Measurements from ENCODE around the gene KNTC1.
"Not testable (repeated sequence)": the region's sequence is repeated elsewhere in the genome, so short reads cannot be mapped to it uniquely, and the experiment has no call there.

Gene KNTC1

DNA sequence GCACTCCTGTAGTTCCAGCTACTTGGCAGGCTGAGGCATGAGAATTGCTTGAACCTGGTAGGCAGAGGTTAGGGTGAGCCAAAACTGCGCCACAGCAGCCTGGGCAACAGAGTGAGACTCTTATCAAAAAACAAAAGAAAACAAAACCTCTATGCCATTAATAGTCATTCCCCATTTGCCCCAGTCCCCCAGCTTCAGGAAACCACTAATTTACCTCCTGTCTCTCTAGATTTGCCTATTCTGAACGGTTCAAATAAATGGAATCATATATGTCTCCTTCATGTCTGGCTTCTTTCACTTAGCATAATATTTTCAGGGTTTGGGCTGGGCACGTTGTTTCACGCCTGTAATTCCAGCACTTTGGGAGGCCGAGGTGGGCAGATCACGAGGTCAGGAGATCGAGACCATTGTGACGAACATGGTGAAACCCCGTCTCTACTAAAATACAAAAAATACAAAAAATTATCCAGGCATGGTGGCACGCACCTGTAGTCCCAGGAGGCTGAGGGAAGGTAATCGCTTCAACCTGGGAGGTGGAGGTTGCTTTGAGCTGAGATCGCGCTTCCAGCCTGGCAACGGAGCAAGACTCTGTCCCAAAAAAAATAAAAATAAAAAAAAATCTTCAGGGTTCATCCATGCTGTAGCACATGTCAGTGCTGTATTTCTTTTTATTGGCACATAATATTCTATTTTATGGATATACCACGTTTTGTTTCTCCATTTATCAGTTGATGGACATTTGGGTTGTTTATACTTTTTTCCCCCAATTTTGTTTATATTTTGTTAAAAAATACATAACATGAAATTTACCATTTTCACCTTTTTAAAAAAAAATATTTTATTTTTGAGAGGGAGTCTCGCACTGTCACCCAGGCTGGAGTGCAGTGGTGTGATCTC, 31.9 kb downstream of the KNTC1 start:
- TF ChIP-seq, protein P1, sequence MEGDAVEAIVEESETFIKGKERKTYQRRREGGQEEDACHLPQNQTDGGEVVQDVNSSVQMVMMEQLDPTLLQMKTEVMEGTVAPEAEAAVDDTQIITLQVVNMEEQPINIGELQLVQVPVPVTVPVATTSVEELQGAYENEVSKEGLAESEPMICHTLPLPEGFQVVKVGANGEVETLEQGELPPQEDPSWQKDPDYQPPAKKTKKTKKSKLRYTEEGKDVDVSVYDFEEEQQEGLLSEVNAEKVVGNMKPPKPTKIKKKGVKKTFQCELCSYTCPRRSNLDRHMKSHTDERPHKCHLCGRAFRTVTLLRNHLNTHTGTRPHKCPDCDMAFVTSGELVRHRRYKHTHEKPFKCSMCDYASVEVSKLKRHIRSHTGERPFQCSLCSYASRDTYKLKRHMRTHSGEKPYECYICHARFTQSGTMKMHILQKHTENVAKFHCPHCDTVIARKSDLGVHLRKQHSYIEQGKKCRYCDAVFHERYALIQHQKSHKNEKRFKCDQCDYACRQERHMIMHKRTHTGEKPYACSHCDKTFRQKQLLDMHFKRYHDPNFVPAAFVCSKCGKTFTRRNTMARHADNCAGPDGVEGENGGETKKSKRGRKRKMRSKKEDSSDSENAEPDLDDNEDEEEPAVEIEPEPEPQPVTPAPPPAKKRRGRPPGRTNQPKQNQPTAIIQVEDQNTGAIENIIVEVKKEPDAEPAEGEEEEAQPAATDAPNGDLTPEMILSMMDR (IDR thresholded peaks at IDR 0.05; ENCODE audit: low read depth, low read length, missing control alignments) = no peak
- in situ Hi-C loops (cut with HindIII; ENCODE audit: low sequenced_read_pairs) = no loop called here
- no peak for DNase-seq (ENCODE audit: low read depth)
- H3K4me3 ChIP-seq (ENCODE audit: low read depth, low read length) = no peak overlapping the region

GRCh38 chr12:122560138-122560537, 33.1 kb downstream of the KNTC1 start:
- H3K4me3 ChIP-seq (ENCODE audit: low read depth, low read length) = no peak overlapping the region
- DNase-seq (ENCODE audit: low read depth) = no peak
- TF ChIP-seq, protein P1 (IDR thresholded peaks at IDR 0.05; ENCODE audit: low read depth, low read length, missing control alignments) = no peak
- in situ Hi-C loops (cut with HindIII; ENCODE audit: low sequenced_read_pairs) = no loop called here

GRCh38 chr12:122563361-122563760, 36.3 kb downstream of the KNTC1 start:
- no peak for DNase-seq (ENCODE audit: low read depth)
- in situ Hi-C loops (cut with HindIII; ENCODE audit: low sequenced_read_pairs) = no loop called here
- no peak overlapping the region for H3K4me3 ChIP-seq (ENCODE audit: low read depth, low read length)
- TF ChIP-seq, protein P1 (IDR thresholded peaks at IDR 0.05; ENCODE audit: low read depth, low read length, missing control alignments) = no peak

DNA sequence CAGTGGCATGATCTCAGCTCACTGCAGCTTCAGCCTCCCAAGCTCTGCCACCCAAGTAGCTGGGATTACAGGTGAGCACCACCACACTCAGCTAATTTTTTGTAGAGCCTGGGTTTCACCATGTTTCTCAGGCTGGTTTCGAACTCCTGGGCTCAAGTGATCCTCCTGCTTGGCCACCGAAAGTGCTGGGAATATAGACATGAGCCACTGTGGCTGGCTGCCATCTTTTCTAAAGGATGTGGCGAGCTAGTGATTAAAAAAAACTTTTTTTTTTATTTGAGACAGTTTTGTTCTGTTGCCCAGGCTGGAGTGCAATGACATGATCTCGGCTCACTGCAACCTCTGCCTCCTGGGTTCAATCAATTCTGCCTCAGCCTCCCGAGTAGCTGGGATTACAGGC, 39.8 kb downstream of the KNTC1 start:
- H3K4me3 ChIP-seq (ENCODE audit: low read depth, low read length); in situ Hi-C loops (cut with HindIII; ENCODE audit: low sequenced_read_pairs); DNase-seq (ENCODE audit: low read depth): not testable (repeated sequence)

DNA sequence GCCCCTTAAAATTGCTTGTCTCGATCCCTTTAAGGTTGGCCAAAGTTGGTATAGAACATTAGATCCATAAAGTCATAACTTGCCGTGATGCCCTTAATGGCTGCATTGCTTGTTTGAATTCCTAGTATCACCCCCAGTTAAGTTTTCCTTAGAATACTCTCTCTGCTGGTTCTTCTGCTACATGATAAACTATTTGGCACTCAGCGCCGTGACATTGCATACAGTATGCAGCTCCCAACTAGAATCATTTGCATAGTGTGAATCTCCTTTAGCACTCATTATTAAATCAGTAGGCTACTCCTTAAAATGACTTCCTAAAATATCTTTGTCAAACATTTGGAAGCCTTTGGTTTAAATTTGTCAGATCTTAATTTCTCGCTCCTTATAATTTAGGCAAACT, 42.2 kb downstream of the KNTC1 start:
- no peak for DNase-seq (ENCODE audit: low read depth)
- in situ Hi-C loops (cut with HindIII; ENCODE audit: low sequenced_read_pairs) = no loop called here
- TF ChIP-seq, protein P1 (IDR thresholded peaks at IDR 0.05; ENCODE audit: low read depth, low read length, missing control alignments) = no peak

DNA sequence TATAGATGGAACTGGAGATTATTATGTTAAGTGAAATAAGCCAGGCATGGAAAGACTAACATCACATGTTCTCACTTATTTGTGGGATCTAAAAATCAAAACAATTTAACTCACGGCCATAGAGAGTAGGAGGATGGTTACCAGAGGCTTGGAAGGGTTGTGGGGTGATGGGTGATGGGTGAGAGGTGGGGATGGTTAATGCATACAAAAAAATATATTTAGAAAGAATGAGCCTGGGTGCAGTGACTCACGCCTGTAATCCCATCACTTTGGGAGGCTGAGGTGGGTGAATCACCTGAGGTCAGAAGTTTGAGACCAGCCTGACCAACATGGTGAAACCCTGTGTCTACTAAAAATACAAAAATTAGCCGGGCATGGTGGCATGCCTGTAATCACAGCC, 43.0 kb downstream of the KNTC1 start:
- in situ Hi-C loops (cut with HindIII; ENCODE audit: low sequenced_read_pairs); DNase-seq (ENCODE audit: low read depth); H3K4me3 ChIP-seq (ENCODE audit: low read depth, low read length): not testable (repeated sequence)

More for the DNA sequence above, 42.2 kb downstream of the KNTC1 start:
- H3K4me3 ChIP-seq (ENCODE audit: low read depth, low read length) = no peak overlapping the region

- TF ChIP-seq, protein P1 (IDR thresholded peaks at IDR 0.05; ENCODE audit: low read depth, low read length, missing control alignments) = no peak
- DNase-seq (ENCODE audit: low read depth) = no peak
- H3K4me3 ChIP-seq (ENCODE audit: low read depth, low read length) = no peak overlapping the region
- in situ Hi-C loops (cut with HindIII; ENCODE audit: low sequenced_read_pairs) = no loop called here
These were observed 44.8 kb downstream of the KNTC1 start for GRCh38 chr12:122571821-122572220.

DNA sequence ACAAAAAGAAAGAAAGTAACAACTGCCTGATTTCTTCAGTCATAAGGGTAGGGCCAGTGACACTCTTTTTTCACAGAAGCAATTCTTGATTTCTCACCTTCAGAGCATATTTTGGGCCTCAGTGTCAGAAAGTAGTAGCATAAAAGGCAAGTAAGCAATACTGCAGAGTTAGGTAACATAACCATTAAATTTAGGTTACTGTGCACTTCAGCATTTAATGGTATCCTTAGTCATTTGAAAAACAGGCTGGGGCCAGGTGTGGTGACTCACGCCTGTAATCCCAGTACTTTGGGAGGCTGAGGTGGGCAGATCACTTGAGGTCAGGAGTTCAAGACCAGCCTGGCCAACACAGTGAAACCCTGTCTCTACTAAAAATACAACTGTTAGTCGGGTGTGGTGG, 56.2 kb downstream of the KNTC1 start:
- in situ Hi-C loops (cut with HindIII; ENCODE audit: low sequenced_read_pairs); DNase-seq (ENCODE audit: low read depth): not testable (repeated sequence)

More for the DNA sequence above, 56.2 kb downstream of the KNTC1 start:
- H3K4me3 ChIP-seq (ENCODE audit: low read depth, low read length) = not testable (repeated sequence)
